ENCODE measurements around the gene TOPAZ1.

Gene TOPAZ1

GRCh38 chr3:44289882-44290462 lies 48.3 kb downstream of the TOPAZ1 start:
- WGBS, 2 experiments (ENCODE audit: insufficient coverage in 2 of 2): 80 to 94% methylated on average over 1 to 2 of the region's 3 CpGs

GRCh38 chr3:44292276-44292675 lies 50.6 kb downstream of the TOPAZ1 start:
- H3K4me3 ChIP-seq (ENCODE audit: extremely low read depth, insufficient read depth, low read length, poor library complexity, severe bottlenecking): no peak overlapping the region
- H3K27ac ChIP-seq (ENCODE audit: low read depth, low read length, severe bottlenecking): no peak overlapping the region
- H3K4me1 ChIP-seq (ENCODE audit: control insufficient read depth, insufficient read depth, low read length, poor library complexity, severe bottlenecking): no peaks in the 10 kb centered on the region
- H3K36me3 ChIP-seq (ENCODE audit: control insufficient read depth, insufficient read depth, low read length): no peaks in the 10 kb centered on the region
- 88 to 100% methylated on average over 1 to 2 of the region's 2 CpGs for WGBS, 2 experiments (ENCODE audit: insufficient coverage in 2 of 2)
- H3K9me3 ChIP-seq (ENCODE audit: control insufficient read depth, low read length): no peaks in the 10 kb centered on the region

More at GRCh38 chr3:44289882-44290462, 48.3 kb downstream of the TOPAZ1 start:
- H3K36me3 ChIP-seq (ENCODE audit: control insufficient read depth, insufficient read depth, low read length): no peaks in the 10 kb centered on the region
- H3K9me3 ChIP-seq (ENCODE audit: control insufficient read depth, low read length): no peaks in the 10 kb centered on the region
- H3K4me3 ChIP-seq (ENCODE audit: extremely low read depth, insufficient read depth, low read length, poor library complexity, severe bottlenecking): no peak overlapping the region
- H3K4me1 ChIP-seq (ENCODE audit: control insufficient read depth, insufficient read depth, low read length, poor library complexity, severe bottlenecking): no peaks in the 10 kb centered on the region
- H3K27ac ChIP-seq (ENCODE audit: low read depth, low read length, severe bottlenecking): no peak overlapping the region

GRCh38 chr3:44292947-44293346 lies 51.3 kb downstream of the TOPAZ1 start:
- Histone ChIP-seq H3K36me3 (ENCODE audit: control insufficient read depth, insufficient read depth, low read length) (no peaks in the 10 kb centered on the region), H3K27ac (ENCODE audit: low read depth, low read length, severe bottlenecking) (no peak overlapping the region), H3K4me1 (ENCODE audit: control insufficient read depth, insufficient read depth, low read length, poor library complexity, severe bottlenecking) (no peaks in the 10 kb centered on the region), H3K9me3 (ENCODE audit: control insufficient read depth, low read length) (no peaks in the 10 kb centered on the region), H3K4me3 (ENCODE audit: extremely low read depth, insufficient read depth, low read length, poor library complexity, severe bottlenecking) (no peak overlapping the region)
- no CpG with 5 or more reads among the region's 1 CpG for WGBS, 2 experiments (ENCODE audit: insufficient coverage in 2 of 2)

GRCh38 chr3:44297255-44297654 lies 55.6 kb downstream of the TOPAZ1 start:
- no peak overlapping the region for H3K27ac ChIP-seq (ENCODE audit: low read depth, low read length, severe bottlenecking)
- H3K4me1 ChIP-seq (ENCODE audit: control insufficient read depth, insufficient read depth, low read length, poor library complexity, severe bottlenecking): no peaks in the 10 kb centered on the region
- H3K4me3 ChIP-seq (ENCODE audit: extremely low read depth, insufficient read depth, low read length, poor library complexity, severe bottlenecking): no peak overlapping the region
- no peaks in the 10 kb centered on the region for H3K9me3 ChIP-seq (ENCODE audit: control insufficient read depth, low read length)
- H3K36me3 ChIP-seq (ENCODE audit: control insufficient read depth, insufficient read depth, low read length): no peaks in the 10 kb centered on the region

GRCh38 chr3:44301746-44302145 lies 60.1 kb downstream of the TOPAZ1 start:
- Histone ChIP-seq H3K4me3 (ENCODE audit: extremely low read depth, insufficient read depth, low read length, poor library complexity, severe bottlenecking) (no peak overlapping the region), H3K36me3 (ENCODE audit: control insufficient read depth, insufficient read depth, low read length) (no peaks in the 10 kb centered on the region), H3K9me3 (ENCODE audit: control insufficient read depth, low read length) (no peaks in the 10 kb centered on the region), H3K4me1 (ENCODE audit: control insufficient read depth, insufficient read depth, low read length, poor library complexity, severe bottlenecking) (no peaks in the 10 kb centered on the region), H3K27ac (ENCODE audit: low read depth, low read length, severe bottlenecking) (no peak overlapping the region)
- 80% methylated on average over 1 of the region's 3 CpGs; no CpG with 5 or more reads in 1 of the 2 experiments for WGBS, 2 experiments (ENCODE audit: insufficient coverage in 2 of 2)

GRCh38 chr3:44309500-44309899 lies 67.8 kb downstream of the TOPAZ1 start:
- no peak overlapping the region for H3K27ac ChIP-seq (ENCODE audit: low read depth, low read length, severe bottlenecking)
- H3K9me3 ChIP-seq (ENCODE audit: control insufficient read depth, low read length): no peaks in the 10 kb centered on the region
- no peaks in the 10 kb centered on the region for H3K36me3 ChIP-seq (ENCODE audit: control insufficient read depth, insufficient read depth, low read length)
- H3K4me3 ChIP-seq (ENCODE audit: extremely low read depth, insufficient read depth, low read length, poor library complexity, severe bottlenecking): no peak overlapping the region
- H3K4me1 ChIP-seq (ENCODE audit: control insufficient read depth, insufficient read depth, low read length, poor library complexity, severe bottlenecking): no peaks in the 10 kb centered on the region

- Histone ChIP-seq H3K27ac (ENCODE audit: low read depth, low read length, severe bottlenecking) (no peak overlapping the region), H3K4me3 (ENCODE audit: extremely low read depth, insufficient read depth, low read length, poor library complexity, severe bottlenecking) (no peak overlapping the region), H3K9me3 (ENCODE audit: control insufficient read depth, low read length) (no peaks in the 10 kb centered on the region), H3K36me3 (ENCODE audit: control insufficient read depth, insufficient read depth, low read length) (no peaks in the 10 kb centered on the region), H3K4me1 (ENCODE audit: control insufficient read depth, insufficient read depth, low read length, poor library complexity, severe bottlenecking) (no peaks in the 10 kb centered on the region)
- 80% methylated on average over 2 of the region's 8 CpGs; no CpG with 5 or more reads in 1 of the 2 experiments for WGBS, 2 experiments (ENCODE audit: insufficient coverage in 2 of 2)
These were observed 77.2 kb downstream of the TOPAZ1 start for GRCh38 chr3:44318891-44319311.

- no peaks in the 10 kb centered on the region for H3K9me3 ChIP-seq (ENCODE audit: control insufficient read depth, low read length)
- H3K4me3 ChIP-seq (ENCODE audit: extremely low read depth, insufficient read depth, low read length, poor library complexity, severe bottlenecking): no peak overlapping the region
- WGBS, 2 experiments (ENCODE audit: insufficient coverage in 2 of 2): 75 to 83% methylated on average over 1 of the region's 3 CpGs
- no peaks in the 10 kb centered on the region for H3K36me3 ChIP-seq (ENCODE audit: control insufficient read depth, insufficient read depth, low read length)
- no peak overlapping the region for H3K27ac ChIP-seq (ENCODE audit: low read depth, low read length, severe bottlenecking)
- H3K4me1 ChIP-seq (ENCODE audit: control insufficient read depth, insufficient read depth, low read length, poor library complexity, severe bottlenecking): no peaks in the 10 kb centered on the region
These were observed 79.6 kb downstream of the TOPAZ1 start for GRCh38 chr3:44321335-44321734.

- WGBS, 2 experiments (ENCODE audit: insufficient coverage in 2 of 2): no CpG with 5 or more reads among the region's 4 CpGs
- H3K4me3 ChIP-seq (ENCODE audit: extremely low read depth, insufficient read depth, low read length, poor library complexity, severe bottlenecking): no peak overlapping the region
These were observed 81.8 kb downstream of the TOPAZ1 start for GRCh38 chr3:44323341-44323955.

GRCh38 chr3:44324584-44324983 lies 82.9 kb downstream of the TOPAZ1 start:
- Histone ChIP-seq H3K9me3 (ENCODE audit: control insufficient read depth, low read length) (no peaks in the 10 kb centered on the region), H3K4me3 (ENCODE audit: extremely low read depth, insufficient read depth, low read length, poor library complexity, severe bottlenecking) (no peak overlapping the region), H3K27ac (ENCODE audit: low read depth, low read length, severe bottlenecking) (no peak overlapping the region), H3K4me1 (ENCODE audit: control insufficient read depth, insufficient read depth, low read length, poor library complexity, severe bottlenecking) (no peaks in the 10 kb centered on the region), H3K36me3 (ENCODE audit: control insufficient read depth, insufficient read depth, low read length) (no peaks in the 10 kb centered on the region)

More at GRCh38 chr3:44323341-44323955, 81.8 kb downstream of the TOPAZ1 start:
- Histone ChIP-seq H3K36me3 (ENCODE audit: control insufficient read depth, insufficient read depth, low read length) (no peaks in the 10 kb centered on the region), H3K9me3 (ENCODE audit: control insufficient read depth, low read length) (no peaks in the 10 kb centered on the region), H3K4me1 (ENCODE audit: control insufficient read depth, insufficient read depth, low read length, poor library complexity, severe bottlenecking) (no peaks in the 10 kb centered on the region), H3K27ac (ENCODE audit: low read depth, low read length, severe bottlenecking) (no peak overlapping the region)

GRCh38 chr3:44326019-44326418 lies 84.3 kb downstream of the TOPAZ1 start:
- Histone ChIP-seq H3K4me3 (ENCODE audit: extremely low read depth, insufficient read depth, low read length, poor library complexity, severe bottlenecking) (no peak overlapping the region), H3K36me3 (ENCODE audit: control insufficient read depth, insufficient read depth, low read length) (no peaks in the 10 kb centered on the region), H3K4me1 (ENCODE audit: control insufficient read depth, insufficient read depth, low read length, poor library complexity, severe bottlenecking) (no peaks in the 10 kb centered on the region), H3K9me3 (ENCODE audit: control insufficient read depth, low read length) (no peaks in the 10 kb centered on the region), H3K27ac (ENCODE audit: low read depth, low read length, severe bottlenecking) (no peak overlapping the region)
- no CpG with 5 or more reads among the region's 2 CpGs for WGBS, 2 experiments (ENCODE audit: insufficient coverage in 2 of 2)

All from mesodermal cell (in vitro differentiated cells).